HG03442 (cell line): Measurements from ENCODE around the gene CHD5.

Experiments
- ATAC-seq: cut with Tn5 transposase; IDR thresholded peaks from one replicate; pipeline ENCODE4 v1.9.1; 2021; ENCODE audit warnings: mild to moderate bottlenecking, moderate library complexity; ENCODE audit not compliant: unreplicated experiment

Gene CHD5

DNA sequence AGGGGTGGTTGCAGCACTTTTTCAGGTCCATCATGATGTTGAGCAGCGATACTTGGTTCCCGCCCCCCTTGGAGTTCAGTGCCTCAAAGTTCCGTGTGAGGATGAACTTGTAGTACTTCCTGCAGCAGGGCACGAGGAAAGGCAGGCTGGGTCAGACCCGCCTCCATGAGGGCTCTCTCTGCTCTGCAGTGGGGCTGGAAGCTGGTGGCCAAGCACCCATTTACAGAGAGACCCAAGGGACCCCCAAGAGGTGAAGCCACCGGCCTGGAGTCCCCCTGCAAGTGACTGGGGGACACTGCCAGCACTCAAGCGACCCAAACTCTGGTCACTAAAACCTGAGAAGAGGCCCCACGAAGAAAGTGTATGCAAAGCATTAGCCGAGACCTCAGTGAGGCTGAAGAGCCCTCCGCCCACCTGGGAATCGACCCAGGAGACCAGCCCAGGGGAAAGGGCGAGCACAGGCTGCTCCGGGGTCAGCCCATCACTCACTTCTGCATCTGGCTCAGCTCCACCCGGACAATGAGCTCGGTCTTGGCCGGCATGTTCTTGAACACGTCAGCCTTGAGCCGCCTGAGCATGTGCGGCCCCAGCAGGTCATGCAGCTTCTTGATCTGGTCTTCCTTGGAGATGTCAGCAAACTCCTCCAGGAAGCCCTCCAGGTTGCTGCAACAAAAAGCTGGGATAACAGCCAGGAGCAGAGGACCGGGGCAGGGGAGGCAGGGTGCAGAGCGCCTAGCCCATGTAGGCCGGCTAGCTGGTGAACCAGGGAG is 45.2 kb downstream of the CHD5 start:
- no peak for ATAC-seq

DNA sequence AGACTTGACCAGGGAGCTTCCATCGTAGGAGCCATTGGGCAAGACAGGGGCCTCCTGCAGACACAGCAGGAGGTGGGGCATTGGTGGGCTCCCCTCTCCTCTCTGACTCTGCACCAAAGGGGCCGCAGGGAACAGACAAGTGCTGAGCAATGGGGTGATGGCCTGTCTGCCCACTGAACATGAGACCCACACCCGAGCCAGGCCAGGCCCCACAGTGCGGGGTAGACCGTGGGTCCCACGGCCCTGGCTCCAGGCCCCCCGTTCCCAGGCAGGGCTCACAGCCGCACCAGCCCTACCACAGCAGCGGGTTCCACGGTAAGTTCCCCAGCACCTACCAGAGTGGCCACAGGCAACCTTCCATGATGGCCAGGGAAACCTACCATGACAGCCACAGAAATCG is 45.9 kb downstream of the CHD5 start:
- ATAC-seq = no peak

DNA sequence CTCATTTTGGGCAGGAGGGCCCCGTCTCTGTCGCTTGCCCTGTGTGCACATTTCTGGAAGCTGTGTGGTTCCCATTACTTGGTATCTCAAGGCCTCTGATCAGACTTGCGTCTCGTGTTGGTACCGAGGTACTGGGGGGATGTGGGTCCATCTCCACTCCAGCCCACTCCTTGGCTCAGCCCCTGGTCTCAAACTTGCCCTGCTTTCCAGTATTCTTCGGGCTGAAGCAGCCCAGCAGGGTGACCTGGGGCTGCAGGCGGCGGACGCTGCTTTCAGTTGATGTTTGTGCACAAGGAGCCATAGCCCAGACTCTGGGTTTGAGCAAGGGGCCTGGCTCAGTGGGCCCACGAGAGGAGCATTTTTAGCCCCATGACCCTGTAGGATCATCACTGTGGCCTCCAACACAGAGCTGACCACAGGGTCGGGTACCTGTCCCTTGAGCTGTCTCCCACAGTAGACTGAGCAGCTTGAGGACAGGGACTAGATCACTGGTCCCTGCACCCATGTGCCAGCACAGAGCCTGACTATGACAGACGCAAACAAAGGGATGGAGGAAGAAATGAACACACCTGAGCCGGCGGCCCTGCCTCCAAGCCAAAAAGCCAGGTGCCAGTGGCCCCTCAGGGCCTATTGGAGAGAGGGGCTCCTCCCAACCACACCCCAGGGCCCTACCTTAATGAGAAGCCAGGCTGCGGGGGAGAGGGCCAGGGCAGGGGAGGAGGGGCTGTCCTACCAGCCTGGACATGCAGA is 46.8 kb downstream of the CHD5 start:
- ATAC-seq = no peak

DNA sequence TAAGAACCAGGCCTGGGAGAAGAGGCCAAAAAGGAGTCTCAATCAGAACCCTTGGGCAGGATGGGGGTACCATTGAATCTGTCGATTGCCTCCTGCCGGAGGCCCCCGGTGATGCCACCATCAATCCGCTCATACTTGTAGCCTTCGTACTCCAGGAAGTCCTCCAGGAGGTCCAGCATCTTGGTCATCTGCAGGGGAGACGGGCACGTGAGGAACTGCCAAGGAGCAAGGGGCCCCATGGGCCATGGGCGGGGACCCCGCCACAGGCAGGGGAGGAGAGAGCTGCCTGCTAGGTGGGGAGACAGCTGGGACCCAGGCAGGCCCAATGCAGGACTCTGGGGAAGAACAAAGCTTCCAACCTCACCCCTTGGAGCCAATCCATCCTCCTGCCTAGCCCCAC is 48.6 kb downstream of the CHD5 start:
- ATAC-seq = no peak

DNA sequence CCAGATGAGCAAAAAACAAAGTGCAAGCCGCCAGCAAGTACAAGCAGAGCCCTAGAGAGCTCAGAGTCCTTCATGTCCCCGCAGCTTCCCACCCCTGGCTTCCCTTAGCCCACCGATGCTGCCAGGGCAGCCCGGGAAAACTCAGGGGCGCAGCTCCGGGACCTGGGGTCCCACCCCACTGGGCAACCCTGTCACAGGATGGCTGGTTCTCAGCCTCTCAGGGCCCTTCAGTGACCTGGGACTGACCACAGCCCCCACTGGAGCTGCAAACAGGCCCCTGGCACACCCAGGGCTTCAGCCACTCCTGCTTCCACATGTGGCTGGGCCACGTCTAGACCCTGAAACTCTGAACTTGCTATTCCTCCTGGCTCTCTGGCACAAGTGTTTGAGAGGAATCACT is 49.5 kb downstream of the CHD5 start:
- no peak for ATAC-seq

DNA sequence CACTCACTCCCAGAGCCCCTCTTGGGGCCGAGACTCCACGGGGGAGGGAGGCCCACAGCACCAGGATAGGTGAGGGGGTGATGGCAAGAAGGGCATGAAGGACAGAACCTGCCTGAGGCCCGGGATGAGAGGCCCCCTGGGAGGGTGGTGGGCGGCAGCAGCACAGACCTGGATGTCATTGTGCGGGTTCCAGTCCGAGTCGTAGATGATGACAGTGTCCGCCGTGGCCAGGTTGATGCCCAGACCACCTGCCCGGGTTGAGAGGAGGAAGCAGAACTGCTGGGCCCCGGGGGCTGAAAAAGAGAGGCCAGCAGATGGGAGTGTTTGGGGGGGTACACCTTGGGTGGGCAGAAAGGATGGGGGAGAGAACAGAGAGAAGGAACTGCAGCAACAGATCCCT is 50.1 kb downstream of the CHD5 start:
- no peak for ATAC-seq

DNA sequence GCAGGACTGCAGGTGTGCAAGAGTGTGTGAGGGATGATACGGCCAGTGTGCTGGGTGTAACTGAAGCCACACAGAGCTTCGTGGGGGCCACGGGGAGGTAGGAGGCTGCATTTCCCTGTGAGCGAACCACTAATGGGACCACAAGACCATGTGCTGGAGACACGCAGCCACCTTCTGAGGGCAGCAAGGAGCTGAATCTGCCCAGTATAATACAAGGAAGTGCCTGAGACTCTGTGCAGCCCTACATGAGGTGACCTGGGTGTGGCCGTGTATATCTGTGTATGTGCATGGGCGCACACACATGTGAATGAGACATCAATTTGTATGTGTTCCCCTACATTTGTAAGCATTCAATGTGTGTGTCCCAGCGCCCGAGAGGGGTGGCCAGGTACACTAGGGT is 50.8 kb downstream of the CHD5 start:
- ATAC-seq = no peak

DNA sequence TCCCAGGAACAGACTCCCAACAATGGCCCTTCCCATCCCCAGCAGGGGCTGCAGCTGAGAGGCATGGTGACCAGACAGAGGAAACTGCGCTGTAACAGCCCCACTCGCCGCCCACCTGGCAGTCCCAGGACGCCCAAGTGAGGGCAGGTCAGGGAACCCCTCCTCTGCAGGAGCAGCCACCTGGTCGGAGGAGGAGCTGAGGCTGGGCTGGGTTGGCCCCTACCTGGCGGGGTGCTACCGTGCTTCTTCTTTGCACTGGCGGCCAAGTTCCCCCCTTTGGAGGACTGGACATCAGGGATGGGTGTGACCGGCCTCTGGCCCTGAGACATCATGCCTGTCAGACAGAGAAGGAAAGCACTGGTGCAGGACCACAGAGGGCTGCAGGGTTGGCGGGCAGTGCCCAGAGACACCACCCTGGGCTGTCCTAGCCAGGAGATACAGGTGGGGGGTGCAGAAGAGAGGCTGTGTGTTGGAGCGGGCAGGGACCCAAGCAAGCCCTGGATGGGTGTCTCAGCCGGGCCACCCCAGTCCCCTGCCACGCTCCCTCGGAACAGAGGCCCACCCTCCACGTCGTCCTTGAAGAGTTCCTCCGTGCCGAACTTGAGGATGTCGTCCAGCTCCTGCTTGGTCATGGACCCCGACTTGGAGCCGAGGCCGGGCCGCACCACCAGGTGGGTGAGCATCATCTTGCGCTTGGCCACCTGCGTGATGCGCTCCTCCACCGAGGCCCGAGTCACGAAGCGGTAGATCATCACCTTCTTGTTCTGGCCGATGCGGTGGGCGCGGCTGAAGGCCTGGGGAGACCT is 51.6 kb downstream of the CHD5 start:
- no peak for ATAC-seq

DNA sequence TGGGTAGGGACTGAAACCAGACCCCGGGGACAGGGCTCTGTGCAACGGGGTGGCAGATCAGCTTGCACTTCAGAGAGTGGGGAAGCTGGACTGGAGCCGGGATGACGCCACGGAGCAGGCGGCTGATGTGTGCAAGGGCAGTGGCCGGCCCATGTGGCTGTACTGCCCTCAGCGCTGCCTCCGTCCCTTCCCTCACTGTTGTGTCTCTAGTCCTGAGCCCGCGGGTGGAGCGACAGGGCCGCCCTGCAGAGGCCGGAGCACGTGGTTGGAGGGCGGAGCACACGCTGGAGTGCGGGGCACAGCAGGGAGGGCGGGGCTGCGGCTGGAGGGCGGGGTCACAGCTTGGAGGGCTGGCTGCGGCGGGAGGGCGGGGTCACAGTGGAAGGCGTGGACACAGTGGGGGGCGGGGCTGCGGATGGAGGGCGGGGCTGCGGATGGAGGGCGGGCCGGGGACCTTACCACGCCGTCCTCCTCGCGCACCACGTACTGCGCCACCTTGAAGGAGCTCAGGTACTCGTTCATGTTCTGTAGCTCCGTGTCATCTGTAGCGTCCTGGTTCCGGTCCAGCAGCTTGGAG is 52.4 kb downstream of the CHD5 start:
- no peak for ATAC-seq

DNA sequence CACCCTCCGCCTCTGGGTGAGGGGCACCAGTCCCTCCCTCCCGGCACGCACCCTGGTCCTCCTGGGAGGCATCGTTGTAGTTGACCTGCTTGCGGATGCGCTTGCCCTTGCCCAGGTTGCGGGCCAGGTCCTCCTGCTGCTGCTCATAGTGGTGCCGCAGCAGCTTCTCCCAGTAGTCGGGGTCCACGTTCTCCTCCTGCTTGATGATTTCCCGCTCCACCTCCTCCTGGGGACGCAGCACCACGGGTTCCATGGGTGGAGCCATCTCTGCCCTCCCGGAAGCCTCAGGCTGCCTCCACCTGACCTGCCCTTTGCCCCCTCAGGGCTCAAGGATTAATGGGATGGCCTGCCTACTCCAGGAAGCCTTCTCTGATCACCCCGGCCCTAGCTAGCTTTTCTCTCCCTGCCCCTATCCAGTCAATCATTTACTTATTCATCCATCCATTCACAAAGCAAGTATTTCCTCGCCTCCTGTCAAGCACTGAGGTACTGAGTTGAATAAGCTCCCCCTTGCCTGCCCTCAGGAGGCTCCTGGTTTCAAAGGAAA is 53.5 kb downstream of the CHD5 start:
- ATAC-seq = no peak

DNA sequence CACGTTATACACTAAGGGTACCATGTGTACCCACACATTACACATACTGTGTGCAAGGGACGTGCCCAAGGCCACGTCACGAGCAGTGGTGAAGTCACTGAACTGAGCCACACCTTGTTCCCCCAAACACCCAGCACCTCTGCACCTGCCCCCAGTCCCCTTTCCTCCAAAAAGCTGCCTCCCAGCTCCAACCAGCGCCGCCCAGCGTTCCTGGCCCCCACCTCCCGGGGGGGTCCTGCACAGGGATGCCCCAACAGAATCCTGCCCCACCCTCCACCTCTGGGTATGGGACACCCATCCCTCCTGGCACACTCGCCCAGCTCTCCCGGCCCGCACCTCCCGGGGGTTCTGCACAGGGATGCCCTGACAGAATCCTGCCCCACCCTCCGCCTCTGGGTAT is 54.1 kb downstream of the CHD5 start:
- no peak for ATAC-seq

DNA sequence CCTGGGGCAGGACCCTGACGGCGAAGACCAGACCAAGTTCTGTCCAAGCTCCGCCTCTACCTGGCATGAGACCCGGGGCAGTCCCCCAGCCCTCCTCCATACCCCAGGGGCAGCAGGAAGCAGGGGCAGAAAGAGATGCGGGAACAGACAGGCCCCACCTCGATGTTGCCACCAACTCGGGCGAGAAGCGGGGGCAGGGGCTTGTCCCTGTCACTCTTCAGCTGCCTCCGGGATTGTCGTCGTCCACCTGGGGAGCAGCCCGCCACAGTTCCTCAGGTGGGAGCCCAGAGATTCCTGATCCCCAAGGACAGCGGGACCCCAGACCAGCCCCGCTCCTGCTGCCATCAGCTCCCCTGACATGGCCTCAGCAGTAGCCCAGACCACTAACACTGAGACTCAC is 54.8 kb downstream of the CHD5 start:
- ATAC-seq = no peak

DNA sequence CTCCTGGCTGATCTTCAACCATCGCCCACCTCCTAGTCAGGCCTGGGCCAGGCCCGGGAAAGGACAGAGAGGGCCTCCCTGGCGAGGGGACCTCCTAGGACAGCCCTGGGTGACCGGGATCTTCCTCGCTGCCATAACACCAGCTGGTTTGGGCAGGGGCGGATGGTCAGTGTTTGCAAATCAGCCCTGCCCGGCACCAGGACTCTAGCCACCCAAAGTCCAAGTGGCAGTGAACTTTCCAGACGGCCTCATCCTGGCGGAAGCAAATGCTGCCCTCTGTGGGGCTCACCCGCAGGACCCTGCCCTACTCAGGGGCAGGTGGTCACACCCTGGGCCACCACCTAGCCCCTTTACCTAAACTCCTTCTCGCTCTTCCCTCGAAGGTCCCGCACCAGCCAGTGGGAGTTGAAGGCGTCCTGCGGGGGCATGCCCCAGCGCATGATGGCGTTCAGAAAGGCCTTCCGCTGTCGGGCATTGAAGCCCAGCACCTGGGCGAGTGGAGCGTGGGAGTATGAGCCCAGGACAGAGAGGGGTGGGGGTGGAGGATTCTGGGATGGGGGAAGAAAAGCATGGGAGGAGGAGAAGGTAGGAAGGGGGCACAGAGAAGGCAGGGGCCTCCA is 55.3 kb downstream of the CHD5 start:
- no peak for ATAC-seq

DNA sequence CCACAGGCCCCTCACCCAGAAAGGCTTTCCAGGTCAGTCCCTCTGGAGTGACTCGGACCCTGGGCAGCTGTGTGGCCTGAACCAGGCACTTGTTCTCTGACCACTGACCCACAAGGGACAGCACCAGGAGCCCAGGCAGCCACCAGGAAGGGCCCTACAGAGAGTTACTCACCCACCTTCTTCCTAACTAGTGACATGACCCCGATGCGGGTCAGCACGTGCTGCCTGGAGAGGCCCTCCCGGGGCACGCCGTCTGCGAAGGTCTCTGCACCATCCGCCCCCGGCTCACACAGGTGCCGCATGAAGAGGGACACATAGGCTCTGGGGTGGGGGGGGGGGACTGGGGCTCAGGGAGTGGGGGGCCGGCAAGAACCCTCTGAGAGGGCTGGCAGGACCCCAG is 55.8 kb downstream of the CHD5 start:
- no peak for ATAC-seq

DNA sequence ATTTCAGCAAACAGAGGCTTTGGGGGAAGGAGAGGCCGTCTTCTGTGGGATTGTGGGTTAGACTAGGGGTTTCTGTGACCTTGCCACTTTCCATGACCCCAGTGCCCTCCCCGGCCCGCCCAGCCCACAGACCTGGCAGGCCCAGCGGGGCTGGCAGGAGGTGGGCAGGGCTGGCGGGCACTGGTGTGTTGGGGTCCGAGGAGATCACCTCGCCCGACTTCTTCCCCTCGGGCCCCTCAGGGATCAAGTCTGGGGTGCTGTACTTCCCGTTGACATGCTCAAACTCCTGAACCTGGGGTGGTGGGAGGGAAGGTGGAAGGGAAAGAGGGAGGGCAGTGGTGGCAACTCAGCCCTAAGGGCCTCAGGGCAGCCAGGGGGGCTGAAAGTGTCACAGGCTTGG is 56.3 kb downstream of the CHD5 start:
- no peak for ATAC-seq

DNA sequence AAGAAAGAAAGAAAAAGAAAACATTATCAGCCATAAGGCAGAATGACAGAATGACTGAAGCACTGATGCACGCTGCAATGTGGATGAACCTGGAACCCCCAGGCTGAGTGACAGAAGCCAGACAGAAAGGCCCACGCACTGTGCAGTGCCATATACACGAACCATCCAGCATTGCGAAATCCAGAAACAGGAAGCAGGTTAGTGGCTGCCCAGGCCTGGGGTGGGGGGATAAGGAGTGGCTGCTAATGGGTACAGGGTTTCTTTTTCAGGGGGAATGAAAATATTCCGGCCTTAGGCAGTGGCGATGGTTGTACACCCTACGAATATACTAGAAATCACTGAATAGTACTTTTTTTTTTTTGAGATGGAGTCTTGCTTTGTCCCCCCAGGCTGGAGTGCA is 57.0 kb downstream of the CHD5 start:
- no peak for ATAC-seq

DNA sequence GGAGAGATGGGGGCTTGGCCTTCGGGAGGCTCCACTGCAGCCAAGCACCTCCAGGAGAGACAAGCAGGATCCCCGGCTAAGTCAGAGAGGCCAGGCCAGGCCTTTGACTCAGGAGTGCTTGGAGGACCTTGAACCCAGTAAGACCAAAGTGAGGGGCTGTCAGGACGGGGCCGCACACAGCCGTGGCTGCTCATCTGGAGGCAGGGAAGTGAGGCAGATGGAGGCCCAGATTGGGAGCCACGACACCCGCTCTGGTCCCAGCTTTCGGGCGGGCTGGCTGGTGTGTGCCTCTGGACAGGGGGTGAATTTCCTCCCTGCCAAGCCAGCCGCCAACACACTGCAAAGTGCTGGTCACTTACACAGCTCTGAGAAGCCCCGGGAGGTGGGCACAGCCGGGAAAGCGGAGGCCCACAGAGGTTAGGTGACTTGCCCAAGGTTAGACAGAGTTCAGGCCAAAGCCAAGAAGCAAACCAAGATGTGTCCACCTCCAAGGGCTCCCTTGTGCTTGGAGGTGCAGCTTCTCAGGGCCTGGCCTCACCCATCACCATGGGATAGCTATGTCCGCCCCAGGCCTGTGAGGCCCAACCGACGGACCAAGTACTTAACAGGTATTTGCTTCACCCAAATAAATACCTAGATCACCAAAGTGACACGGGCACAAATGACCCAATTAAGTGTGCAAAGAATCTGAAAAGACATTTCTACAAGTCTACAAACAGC is 58.3 kb downstream of the CHD5 start:
- no peak for ATAC-seq

DNA sequence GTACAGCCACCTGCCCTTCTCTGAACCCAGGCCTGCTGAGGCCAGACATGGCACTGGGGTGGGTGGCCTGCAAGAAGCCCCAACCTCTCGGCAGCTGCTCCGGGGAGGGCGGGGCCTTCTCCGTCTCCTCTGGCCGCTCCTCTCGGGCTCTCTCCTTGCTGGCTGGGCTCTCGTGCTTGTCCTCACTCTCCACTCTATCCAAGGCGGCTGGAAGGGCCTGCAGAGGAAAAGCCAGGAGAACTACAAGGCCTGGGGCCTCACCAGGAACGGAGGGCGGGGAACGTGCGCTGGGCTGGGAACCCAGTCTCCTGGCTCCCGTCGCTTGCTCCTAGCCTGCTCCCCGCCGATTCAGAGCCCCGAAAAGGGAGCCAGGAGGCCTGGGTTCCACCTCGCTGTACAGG is 59.1 kb downstream of the CHD5 start:
- ATAC-seq = no peak

DNA sequence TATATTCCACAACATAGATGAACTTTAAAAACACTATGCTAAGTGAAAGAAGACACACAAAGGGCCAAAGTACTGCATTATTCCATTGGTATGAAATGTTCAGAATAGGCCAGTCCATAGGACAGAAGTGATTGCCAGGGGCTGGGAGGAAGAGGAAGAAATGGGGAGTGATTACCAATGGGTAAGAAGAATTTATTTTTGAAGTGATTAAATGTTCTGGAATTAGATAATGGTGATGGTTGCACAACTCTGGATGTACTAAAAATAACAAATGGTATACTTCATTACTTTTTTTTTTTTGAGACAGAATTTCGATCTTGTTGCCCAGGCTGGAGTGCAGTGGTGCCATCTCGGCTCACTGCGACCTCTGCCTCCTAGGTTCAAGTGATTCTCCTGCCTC is 61.7 kb downstream of the CHD5 start:
- ATAC-seq = no peak

DNA sequence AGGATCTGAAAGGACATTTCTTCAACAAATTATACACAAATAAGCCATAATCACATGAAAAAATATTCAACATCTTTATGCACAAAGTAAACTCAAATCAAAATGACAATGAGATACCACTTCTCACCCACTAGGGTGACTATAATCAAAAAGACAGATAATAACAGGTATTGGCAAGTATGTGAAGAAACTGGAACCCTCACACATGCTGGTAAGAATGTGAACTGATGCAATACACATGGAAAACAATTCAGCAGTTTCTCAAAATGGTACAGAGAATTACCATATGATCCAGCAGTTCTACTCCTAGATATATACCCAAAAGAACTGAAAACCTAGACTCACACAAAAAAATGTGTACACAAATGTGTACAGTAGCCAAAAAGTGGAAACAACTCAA is 62.5 kb downstream of the CHD5 start:
- ATAC-seq = no peak
